H1 (cell line): ENCODE results near the gene MAML1. TPM values are rescaled to one million over a fixed set of nuclear protein-coding genes. Genes with fewer than 3 reads are reported as not detected.

Source experiments
- CTCF ChIA-PET: fragments of 300-600 bp; sonication (Branson Sonifier 250); formaldehyde crosslinking; loops from one replicate; lab custom pipeline; 2021; ENCODE audit not compliant: partially characterized antibody; lab: Charles Lee
- POLR2A ChIA-PET: fragments of 300-600 bp; sonication (Branson Sonifier 250); formaldehyde crosslinking; loops from one replicate; lab custom pipeline; 2021; ENCODE audit warnings: inconsistent platforms; ENCODE audit not compliant: partially characterized antibody; lab: Charles Lee
- DNase-seq, 2 experiments: peaks; one replicate each; pipeline versions ENCODE4 v3.0.0 to v3.0.0-alpha.2; 2010 to 2022; ENCODE audit warnings: low spot score in 2 of 2, low read depth in 1 of 2, mixed read lengths in 1 of 2
- FAIRE-seq: peaks from 2 replicates; lab custom pipeline; 2011; peaks lifted over from hg19 to GRCh38; lab: Jason Lieb, UNC
- H2AFZ ChIP-seq: 2 replicates; pipeline ENCODE4 v1.8.1; 2012; ENCODE audit warnings: low read length, inconsistent platforms
- H2AK5ac ChIP-seq: 2 replicates; pipeline ENCODE4 v1.6.1; 2013; ENCODE audit warnings: low read depth, low read length
- H2BK120ac ChIP-seq: replicated peaks from 2 replicates; pipeline ENCODE3; 2013; ENCODE audit warnings: low read depth, low read length, inconsistent platforms
- H2BK12ac ChIP-seq: 2 replicates; pipeline ENCODE4 v1.6.1; 2013; ENCODE audit warnings: low read depth, low read length
- H2BK15ac ChIP-seq: 2 replicates; pipeline ENCODE4 v1.6.1; 2013; ENCODE audit warnings: low read length
- H2BK20ac ChIP-seq: 2 replicates; pipeline ENCODE4 v1.6.1; 2013; ENCODE audit warnings: low read length
- H2BK5ac ChIP-seq: 2 replicates; pipeline ENCODE4 v1.6.1; 2013; ENCODE audit warnings: low read depth, low read length
- H3K14ac ChIP-seq: 2 replicates; pipeline ENCODE4 v1.6.1; 2013; ENCODE audit warnings: inconsistent platforms; ENCODE audit not compliant: insufficient read length
- H3K18ac ChIP-seq: 2 replicates; pipeline ENCODE4 v1.6.1; 2013; ENCODE audit warnings: low read length; ENCODE audit errors: extremely low read depth
- H3K23ac ChIP-seq: 2 replicates; pipeline ENCODE4 v1.6.1; 2013; ENCODE audit warnings: inconsistent platforms; ENCODE audit not compliant: insufficient read length
- H3K23me2 ChIP-seq: 2 replicates; pipeline ENCODE4 v1.6.1; 2013; ENCODE audit warnings: low read depth, low read length
- H3K27ac ChIP-seq: 2 replicates; pipeline ENCODE4 v1.6.1; 2011; ENCODE audit warnings: low read depth, low read length, inconsistent platforms
- H3K27me3 ChIP-seq, 4 experiments: replicated peaks in 1 of 4; 1 replicate in 1 of 4; 2 replicates in 3 of 4; pipeline versions ENCODE4 v1.6.1 to v1.8.1; 2011 to 2013; ENCODE audit warnings: low read length in 3 of 4, mild to moderate bottlenecking in 3 of 4, inconsistent platforms in 2 of 4, mixed read lengths in 2 of 4, moderate library complexity in 1 of 4; ENCODE audit not compliant: control insufficient read depth in 3 of 4, insufficient read depth in 3 of 4; ENCODE audit errors: extremely low read depth in 1 of 4
- H3K36me3 ChIP-seq, 4 experiments: 2 replicates each; pipeline versions ENCODE4 v1.6.1 to v1.8.1; 2011 to 2013; ENCODE audit warnings: mild to moderate bottlenecking in 4 of 4, low read length in 3 of 4, moderate library complexity in 2 of 4, control low read depth in 1 of 4, inconsistent platforms in 1 of 4; ENCODE audit not compliant: insufficient read depth in 4 of 4, control insufficient read depth in 2 of 4
- H3K4ac ChIP-seq: replicated peaks from 2 replicates; pipeline ENCODE3; 2013; ENCODE audit warnings: low read length, low read depth, mixed read lengths, inconsistent platforms; ENCODE audit not compliant: insufficient read length
- H3K4me1 ChIP-seq, 4 experiments: replicated peaks in 1 of 4; 1 replicate in 1 of 4; 2 replicates in 3 of 4; pipeline versions ENCODE4 v1.6.1 to v1.8.1; 2011 to 2013; ENCODE audit warnings: low read length in 3 of 4, inconsistent platforms in 2 of 4, mixed read lengths in 1 of 4; ENCODE audit not compliant: insufficient read depth in 4 of 4, control insufficient read depth in 3 of 4
- H3K4me2 ChIP-seq, 2 experiments: 2 replicates each; pipeline versions ENCODE4 v1.6.1 to v1.8.1; 2011 to 2013; ENCODE audit warnings: low read depth in 2 of 2, low read length in 2 of 2, control low read depth in 1 of 2, inconsistent platforms in 1 of 2, mild to moderate bottlenecking in 1 of 2; ENCODE audit not compliant: insufficient read depth in 1 of 2
- H3K4me3 ChIP-seq, 4 experiments: fragments of 200-600, 300-600 bp in 1 of 4; sonication (generic), shearing (Covaris generic), sonication (Bioruptor Twin) in 1 of 4; 2 replicates each; pipeline versions ENCODE4 v1.5.1 to v1.8.1; 2011 to 2016; ENCODE audit warnings: low read length in 4 of 4, low read depth in 3 of 4, control low read depth in 2 of 4, inconsistent platforms in 2 of 4, mild to moderate bottlenecking in 2 of 4, mixed read lengths in 1 of 4, moderate library complexity in 1 of 4; ENCODE audit not compliant: insufficient read depth in 2 of 4; ENCODE audit errors: extremely low read depth in 1 of 4
- H3K56ac ChIP-seq: replicated peaks from 2 replicates; pipeline ENCODE3; 2013; ENCODE audit warnings: low read depth, mild to moderate bottlenecking, mixed read lengths, low read length, inconsistent platforms; ENCODE audit not compliant: insufficient read length
- H3K79me1 ChIP-seq: 2 replicates; pipeline ENCODE4 v1.6.1; 2013; ENCODE audit warnings: low read depth, low read length, control low read depth
- H3K79me2 ChIP-seq, 2 experiments: 2 replicates each; pipeline versions ENCODE4 v1.6.1 to v1.8.1; 2012 to 2013; ENCODE audit warnings: low read length in 2 of 2, mild to moderate bottlenecking in 2 of 2, inconsistent platforms in 1 of 2; ENCODE audit not compliant: insufficient read depth in 2 of 2, control insufficient read depth in 1 of 2
- H3K9ac ChIP-seq, 4 experiments: replicated peaks in 1 of 4; 1 replicate in 1 of 4; 2 replicates in 3 of 4; pipeline versions ENCODE4 v1.6.1 to v1.8.1; 2011 to 2013; ENCODE audit warnings: low read depth in 3 of 4, low read length in 3 of 4, control low read depth in 2 of 4, mild to moderate bottlenecking in 2 of 4, moderate library complexity in 2 of 4, inconsistent platforms in 1 of 4; ENCODE audit errors: extremely low read depth in 1 of 4
- H3K9me3 ChIP-seq, 2 experiments: 2 replicates each; pipeline versions ENCODE4 v1.6.1 to v1.8.1; 2012 to 2013; ENCODE audit warnings: mild to moderate bottlenecking in 2 of 2, moderate library complexity in 2 of 2, control low read depth in 1 of 2, inconsistent platforms in 1 of 2, low read depth in 1 of 2, low read length in 1 of 2, mixed read lengths in 1 of 2; ENCODE audit not compliant: insufficient read depth in 2 of 2
- H4K20me1 ChIP-seq, 2 experiments: replicated peaks in 1 of 2; 2 replicates each; pipeline versions ENCODE3 to v1.8.1; 2011 to 2013; ENCODE audit warnings: inconsistent platforms in 2 of 2, low read length in 2 of 2, mild to moderate bottlenecking in 1 of 2; ENCODE audit not compliant: insufficient read depth in 2 of 2, control insufficient read depth in 1 of 2
- H4K5ac ChIP-seq: 2 replicates; pipeline ENCODE4 v1.6.1; 2013; ENCODE audit warnings: low read length, low read depth, mixed read lengths, inconsistent platforms; ENCODE audit not compliant: insufficient read length
- H4K8ac ChIP-seq: 2 replicates; pipeline ENCODE4 v1.8.0; 2013; ENCODE audit warnings: mild to moderate bottlenecking, moderate library complexity, low read length, inconsistent platforms; ENCODE audit not compliant: insufficient read depth; ENCODE audit errors: extremely low read depth
- H4K91ac ChIP-seq: replicated peaks from 2 replicates; pipeline ENCODE3; 2013; ENCODE audit warnings: low read length, mixed read lengths, inconsistent platforms; ENCODE audit not compliant: insufficient read length
- ATF2 ChIP-seq: IDR thresholded peaks from 2 replicates; pipeline ENCODE4 v1.6.1; 2012; ENCODE audit warnings: low read length, inconsistent platforms
- CREB1 ChIP-seq: IDR thresholded peaks from 2 replicates; pipeline ENCODE4 v1.6.1; 2012; ENCODE audit warnings: inconsistent platforms
- JUND ChIP-seq: IDR thresholded peaks from 2 replicates; pipeline ENCODE4 v1.6.1; 2011; ENCODE audit warnings: mild to moderate bottlenecking, improper control_type of control experiment, low read length
- MAFK ChIP-seq: IDR thresholded peaks from 2 replicates; pipeline ENCODE4 v1.6.1; 2012; ENCODE audit warnings: low read depth, mild to moderate bottlenecking, improper control_type of control experiment, low read length
- MAX ChIP-seq: IDR thresholded peaks from 2 replicates; pipeline ENCODE4 v1.6.1; 2012; ENCODE audit warnings: inconsistent platforms
- TBP ChIP-seq: IDR thresholded peaks from 2 replicates; pipeline ENCODE4 v1.6.1; 2011; ENCODE audit warnings: low read depth, low read length, improper control_type of control experiment
- USF2 ChIP-seq: IDR thresholded peaks from 2 replicates; pipeline ENCODE4 v1.6.1; 2011; ENCODE audit warnings: low read length, improper control_type of control experiment
- WGBS, 2 experiments: shearing (Covaris generic) in 1 of 2; methylation state at CpG; one replicate each; pipeline versions ENCODE4 v1.1.6 to v1.1.7; 2013 to 2015; ENCODE audit warnings: low lambda C conversion rate in 2 of 2, mixed read lengths in 2 of 2, inconsistent platforms in 1 of 2, low coverage in 1 of 2, missing lambda C conversion rate in 1 of 2; ENCODE audit not compliant: insufficient replicate concordance in 2 of 2, insufficient coverage in 1 of 2, insufficient read length in 1 of 2; ENCODE audit errors: extremely low coverage in 1 of 2, missing lambda C conversion rate in 1 of 2; 5-methylcytosine and 5-hydroxymethylcytosine counted together
- polyA plus RNA-seq, 7 experiments: library from polyadenylated mRNA; depleted of rRNA in 3 of 7; stranded (reverse) in 5 of 7; unstranded in 2 of 7; fragments of >200 nt in 5 of 7; fragments of 200-250 nt in 2 of 7; gene quantifications; 1 replicate in 5 of 7; 2 replicates in 1 of 7; 4 replicates in 1 of 7; pipeline versions ENCODE4 v1.2.1 to v1.2.3, GENCODE V29; 2011 to 2013; ENCODE audit warnings: missing spikeins in 2 of 7, mixed read lengths in 2 of 7
- total RNA-seq: library from RNA; stranded (reverse); fragmentation: NEBNext Ultra II Directional; extraction: Animal tissue kit (Norgen Biotek cat#: 25700); gene quantifications from 2 replicates; pipeline ENCODE4 v1.2.1, GENCODE V29; 2021

The MAML1 gene
- total and polyA plus RNA-seq, 2 of the 8 experiments (the other 6 are each of a cell fraction or from before 2014, with no cell fraction given): 17.1 to 41.9 TPM

- Histone ChIP-seq H3K23me2 (peaks cover 15% of the 10 kb centered on the region; the same call in 1 of the 2 replicates), H3K4me3 (peak overlapping the region in 2 of 4 experiments; percentile 1 to 91; a peak in 4 of 8 replicates), H2BK15ac (peak overlapping the region; percentile 100; the same call in 1 of the 2 replicates), H3K18ac (peak overlapping the region; percentile 99), H3K4me1 (peaks cover 4 to 38% (median 33%) of the 10 kb centered on the region in 4 experiments), H3K79me2 (peaks cover 4 to 28% of the 10 kb centered on the region in 2 experiments; a peak in 2 of 4 replicates), H4K91ac (peak overlapping the region; percentile 98), H3K27me3 (peaks cover 0 to 5% (median 2%) of the 10 kb centered on the region in 4 experiments; a peak in 2 of 7 replicates), H3K36me3 (peaks cover 6 to 13% (median 9%) of the 10 kb centered on the region in 4 experiments; a peak in 6 of 8 replicates), H2BK20ac (peak overlapping the region; percentile 99), H3K79me1 (peaks cover 8% of the 10 kb centered on the region), H3K9ac (peak overlapping the region in 2 of 4 experiments; percentile 31 to 49; a peak in 3 of 7 replicates), H3K4me2 (peak overlapping the region; percentile 54 to 58), H3K27ac (peak overlapping the region; percentile 67; the same call in 1 of the 2 replicates), H4K8ac (peak overlapping the region; percentile 72), H2BK12ac (peak overlapping the region; percentile 97), H2BK120ac (peak overlapping the region; percentile 95), H3K4ac (peak overlapping the region; percentile 90), H4K5ac (peak overlapping the region; percentile 49), H3K9me3 (no peaks in the 10 kb centered on the region), H3K23ac (no peak overlapping the region), H3K14ac (no peak overlapping the region), H3K56ac (peak overlapping the region; percentile 8), H2AK5ac (peak overlapping the region; percentile 97), H2AFZ (no peak overlapping the region), H4K20me1 (peaks cover 8 to 17% of the 10 kb centered on the region in 2 experiments), H2BK5ac (peak overlapping the region; percentile 96)
- CTCF ChIA-PET: interaction anchor here (1.1 to 1.8 kb wide), 4 partner anchors 18 to 49 kb away, joined by 3 to 6 read pairs (median 6); no protein-coding TSS in a partner anchor
- WGBS, 2 experiments: 37% methylated on average over 22 of the region's 26 CpGs; no CpG with 5 or more reads in 1 of the 2 experiments
- POLR2A ChIA-PET: interaction anchor here (0.6 to 12.6 kb wide), 19 partner anchors 8 to 205 kb away, joined by 3 to 207 read pairs (median 3); partner anchors contain the start of genes HNRNPH1, LTC4S, MGAT4B and MRNIP
- FAIRE-seq (no peak), DNase-seq (peak in 1 of 2 experiments; percentile 79)
- peak; percentile 91; the same call in 1 of the 2 replicates for TF ChIP-seq MAFK
- peak; percentile 98 for TF ChIP-seq MAX
- peak; percentile 21; the same call in 1 of the 2 replicates for TF ChIP-seq TBP
- TF ChIP-seq USF2: peak; percentile 47
- peak; percentile 31; the same call in 1 of the 2 replicates for TF ChIP-seq CREB1
- no peak for TF ChIP-seq ATF2
- peak; percentile 26; the same call in 1 of the 2 replicates for TF ChIP-seq JUND
Observed at GRCh38 chr5:179819296-179820126, 86.9 kb downstream of the MAML1 start.
